Stomach smooth muscle (tissue), 2 donors: Measurements from ENCODE around the gene NCOR1.

Experiments used
- H3K27ac ChIP-seq: one replicate; pipeline ENCODE4 v1.7.0; 2013; ENCODE audit warnings: mild to moderate bottlenecking, low read length, inconsistent platforms
- H3K27me3 ChIP-seq, 2 donors: one replicate each; pipeline ENCODE4 v1.7.0; 2013; ENCODE audit warnings: low read length in 2 of 2; ENCODE audit not compliant: insufficient read depth in 2 of 2, control insufficient read depth in 1 of 2
- H3K36me3 ChIP-seq, 2 donors: one replicate each; pipeline ENCODE4 v1.7.0; 2013; ENCODE audit warnings: low read length in 2 of 2; ENCODE audit not compliant: control insufficient read depth in 2 of 2, insufficient read depth in 2 of 2
- H3K4me1 ChIP-seq: one replicate; pipeline ENCODE4 v1.7.0; 2013; ENCODE audit warnings: low read length; ENCODE audit not compliant: control insufficient read depth, insufficient read depth
- H3K4me3 ChIP-seq, 2 donors: one replicate each; pipeline ENCODE4 v1.7.0; 2013; ENCODE audit warnings: low read length in 2 of 2
- H3K9ac ChIP-seq, 2 donors: one replicate each; pipeline ENCODE4 v1.7.0; 2013; ENCODE audit warnings: low read length in 2 of 2, mild to moderate bottlenecking in 1 of 2
- H3K9me3 ChIP-seq, 2 donors: one replicate each; pipeline ENCODE4 v1.7.0; 2013; ENCODE audit warnings: low read length in 2 of 2; ENCODE audit not compliant: control insufficient read depth in 2 of 2
- donor health status: healthy.
- donor health status: Pancreatic carcinoma.

NCOR1 gene

GRCh38 chr17:16215273-16215964 is at the start of gene NCOR1:
Gene NCOR1, minus strand, starts transcription at chr17:16215534. Its CDS starts 20,965 bp downstream, at chr17:16194569.
- no peaks in the 10 kb centered on the region for H3K27me3 ChIP-seq
- peak within 1 kb of the TSS; percentile 89 for H3K4me3 ChIP-seq
- peak within 1 kb of the TSS; percentile 90 for H3K27ac ChIP-seq
- H3K36me3 ChIP-seq = no peaks in the 10 kb centered on the region
- H3K4me1 ChIP-seq = peaks cover 12% of the 10 kb centered on the region
- H3K9ac ChIP-seq = peak within 1 kb of the TSS; percentile 85 to 88
- no peaks in the 10 kb centered on the region for H3K9me3 ChIP-seq

- Histone ChIP-seq H3K36me3 (no peaks in the 10 kb centered on the region), H3K27ac (no peak overlapping the region), H3K9me3 (no peaks in the 10 kb centered on the region), H3K27me3 (no peaks in the 10 kb centered on the region), H3K4me3 (no peak overlapping the region), H3K4me1 (no peaks in the 10 kb centered on the region), H3K9ac (no peak overlapping the region)
These were observed 46.9 kb upstream of the NCOR1 start for GRCh38 chr17:16262201-16262600.

- Histone ChIP-seq H3K4me3 (no peak overlapping the region), H3K9ac (no peak overlapping the region), H3K4me1 (peaks cover 1% of the 10 kb centered on the region), H3K27ac (no peak overlapping the region), H3K9me3 (no peaks in the 10 kb centered on the region), H3K27me3 (no peaks in the 10 kb centered on the region), H3K36me3 (no peaks in the 10 kb centered on the region)
These were observed 45.7 kb upstream of the NCOR1 start for GRCh38 chr17:16261049-16261448.

- Histone ChIP-seq H3K4me1 (peaks cover 6% of the 10 kb centered on the region), H3K27me3 (no peaks in the 10 kb centered on the region), H3K27ac (no peak overlapping the region), H3K4me3 (no peak overlapping the region), H3K36me3 (no peaks in the 10 kb centered on the region), H3K9ac (no peak overlapping the region), H3K9me3 (no peaks in the 10 kb centered on the region)
These were observed 44.6 kb upstream of the NCOR1 start for GRCh38 chr17:16259926-16260325.

GRCh38 chr17:16258901-16259300 is 43.6 kb upstream of the NCOR1 start:
- Histone ChIP-seq H3K9ac (no peak overlapping the region), H3K4me1 (peaks cover 6% of the 10 kb centered on the region), H3K27ac (no peak overlapping the region), H3K36me3 (no peaks in the 10 kb centered on the region), H3K9me3 (no peaks in the 10 kb centered on the region), H3K27me3 (no peaks in the 10 kb centered on the region), H3K4me3 (no peak overlapping the region)

GRCh38 chr17:16255481-16255921 is 40.2 kb upstream of the NCOR1 start:
- Histone ChIP-seq H3K4me3 (peak overlapping the region; percentile 3 to 57), H3K9ac (peak overlapping the region; percentile 3 to 43), H3K4me1 (peaks cover 6% of the 10 kb centered on the region), H3K27ac (peak overlapping the region; percentile 46), H3K36me3 (no peaks in the 10 kb centered on the region), H3K27me3 (no peaks in the 10 kb centered on the region), H3K9me3 (no peaks in the 10 kb centered on the region)

GRCh38 chr17:16254773-16255400 is 39.6 kb upstream of the NCOR1 start:
- Histone ChIP-seq H3K9ac (peak overlapping the region in 1 of 2 donors; percentile 3), H3K27ac (peak overlapping the region; percentile 46), H3K4me3 (no peak overlapping the region), H3K9me3 (no peaks in the 10 kb centered on the region), H3K4me1 (peaks cover 6% of the 10 kb centered on the region), H3K27me3 (no peaks in the 10 kb centered on the region), H3K36me3 (no peaks in the 10 kb centered on the region)

- H3K4me3 ChIP-seq = no peak overlapping the region
- peaks cover 6% of the 10 kb centered on the region for H3K4me1 ChIP-seq
- H3K27ac ChIP-seq = no peak overlapping the region
- H3K27me3 ChIP-seq = no peaks in the 10 kb centered on the region
- H3K36me3 ChIP-seq = no peaks in the 10 kb centered on the region
- H3K9me3 ChIP-seq = no peaks in the 10 kb centered on the region
- no peak overlapping the region for H3K9ac ChIP-seq
These were observed 36.2 kb upstream of the NCOR1 start for GRCh38 chr17:16251556-16251955.

- H3K9ac ChIP-seq = no peak overlapping the region
- no peaks in the 10 kb centered on the region for H3K27me3 ChIP-seq
- no peak overlapping the region for H3K4me3 ChIP-seq
- H3K27ac ChIP-seq = no peak overlapping the region
- H3K4me1 ChIP-seq = peaks cover 5% of the 10 kb centered on the region
- no peaks in the 10 kb centered on the region for H3K36me3 ChIP-seq
- H3K9me3 ChIP-seq = no peaks in the 10 kb centered on the region
These were observed 35.7 kb upstream of the NCOR1 start for GRCh38 chr17:16251043-16251442.

GRCh38 chr17:16250635-16251034 is 35.3 kb upstream of the NCOR1 start:
- no peaks in the 10 kb centered on the region for H3K9me3 ChIP-seq
- H3K9ac ChIP-seq = no peak overlapping the region
- peaks cover 4% of the 10 kb centered on the region for H3K4me1 ChIP-seq
- no peaks in the 10 kb centered on the region for H3K36me3 ChIP-seq
- no peak overlapping the region for H3K4me3 ChIP-seq
- H3K27me3 ChIP-seq = no peaks in the 10 kb centered on the region
- no peak overlapping the region for H3K27ac ChIP-seq

GRCh38 chr17:16247586-16247984 is 32.3 kb upstream of the NCOR1 start:
- Histone ChIP-seq H3K4me3 (no peak overlapping the region), H3K36me3 (no peaks in the 10 kb centered on the region)

More at GRCh38 chr17:16247586-16247984, 32.3 kb upstream of the NCOR1 start:
- Histone ChIP-seq H3K9me3 (no peaks in the 10 kb centered on the region), H3K27me3 (no peaks in the 10 kb centered on the region), H3K9ac (no peak overlapping the region), H3K4me1 (no peaks in the 10 kb centered on the region), H3K27ac (no peak overlapping the region)
